ENCODE data around the gene PALLD.
A peak's percentile ranks its signal among the peaks of the same experiment; 100 is the strongest.

The PALLD gene

GRCh38 chr4:168759321-168759720 is 262.5 kb downstream of the PALLD start:
- no peaks in the 10 kb centered on the region for H3K36me3 ChIP-seq (ENCODE audit: low read depth)
- TF ChIP-seq CTCF (IDR thresholded peaks at IDR 0.05; ENCODE audit: poor library complexity, severe bottlenecking): no peak
- no peak for DNase-seq (ENCODE audit: low spot score)
- no peak overlapping the region for H3K4me3 ChIP-seq (ENCODE audit: severe bottlenecking)
- H3K9me3 ChIP-seq (ENCODE audit: severe bottlenecking): no peaks in the 10 kb centered on the region
- H3K27me3 ChIP-seq (ENCODE audit: insufficient read depth, poor library complexity, severe bottlenecking): no peaks in the 10 kb centered on the region
- ATAC-seq (ENCODE audit: low read depth): peak; percentile 82
- H3K27ac ChIP-seq (ENCODE audit: poor library complexity, severe bottlenecking): peak overlapping the region; percentile 91
- H3K4me1 ChIP-seq (ENCODE audit: insufficient read depth, poor library complexity, severe bottlenecking): peaks cover 35% of the 10 kb centered on the region

GRCh38 chr4:168759959-168760527 is 263.2 kb downstream of the PALLD start:
- no peak overlapping the region for H3K4me3 ChIP-seq (ENCODE audit: severe bottlenecking)
- H3K27ac ChIP-seq (ENCODE audit: poor library complexity, severe bottlenecking): peak overlapping the region; percentile 91
- no peak for TF ChIP-seq CTCF (IDR thresholded peaks at IDR 0.05; ENCODE audit: poor library complexity, severe bottlenecking)
- no peaks in the 10 kb centered on the region for H3K9me3 ChIP-seq (ENCODE audit: severe bottlenecking)
- peaks cover 38% of the 10 kb centered on the region for H3K4me1 ChIP-seq (ENCODE audit: insufficient read depth, poor library complexity, severe bottlenecking)
- ATAC-seq (ENCODE audit: low read depth) (no peak), DNase-seq (ENCODE audit: low spot score) (no peak)
- H3K27me3 ChIP-seq (ENCODE audit: insufficient read depth, poor library complexity, severe bottlenecking): no peaks in the 10 kb centered on the region
- no peaks in the 10 kb centered on the region for H3K36me3 ChIP-seq (ENCODE audit: low read depth)

- no peak for TF ChIP-seq CTCF (IDR thresholded peaks at IDR 0.05; ENCODE audit: poor library complexity, severe bottlenecking)
- DNase-seq (ENCODE audit: low spot score) (no peak), ATAC-seq (ENCODE audit: low read depth) (no peak)
These were observed 264.2 kb downstream of the PALLD start for GRCh38 chr4:168761066-168761465.

GRCh38 chr4:168765322-168765721 is 268.5 kb downstream of the PALLD start:
- no peaks in the 10 kb centered on the region for H3K36me3 ChIP-seq (ENCODE audit: low read depth)
- H3K27ac ChIP-seq (ENCODE audit: poor library complexity, severe bottlenecking): peak overlapping the region; percentile 63
- no peaks in the 10 kb centered on the region for H3K27me3 ChIP-seq (ENCODE audit: insufficient read depth, poor library complexity, severe bottlenecking)
- ATAC-seq (ENCODE audit: low read depth): no peak
- TF ChIP-seq CTCF (IDR thresholded peaks at IDR 0.05; ENCODE audit: poor library complexity, severe bottlenecking): no peak
- DNase-seq (ENCODE audit: low spot score): no peak
- no peak overlapping the region for H3K4me3 ChIP-seq (ENCODE audit: severe bottlenecking)
- peaks cover 24% of the 10 kb centered on the region for H3K4me1 ChIP-seq (ENCODE audit: insufficient read depth, poor library complexity, severe bottlenecking)
- H3K9me3 ChIP-seq (ENCODE audit: severe bottlenecking): no peaks in the 10 kb centered on the region

More at GRCh38 chr4:168761066-168761465, 264.2 kb downstream of the PALLD start:
- peaks cover 42% of the 10 kb centered on the region for H3K4me1 ChIP-seq (ENCODE audit: insufficient read depth, poor library complexity, severe bottlenecking)
- no peaks in the 10 kb centered on the region for H3K9me3 ChIP-seq (ENCODE audit: severe bottlenecking)
- H3K4me3 ChIP-seq (ENCODE audit: severe bottlenecking): no peak overlapping the region
- no peak overlapping the region for H3K27ac ChIP-seq (ENCODE audit: poor library complexity, severe bottlenecking)
- no peaks in the 10 kb centered on the region for H3K27me3 ChIP-seq (ENCODE audit: insufficient read depth, poor library complexity, severe bottlenecking)
- no peaks in the 10 kb centered on the region for H3K36me3 ChIP-seq (ENCODE audit: low read depth)

GRCh38 chr4:168765726-168766125 is 268.9 kb downstream of the PALLD start:
- TF ChIP-seq CTCF (IDR thresholded peaks at IDR 0.05; ENCODE audit: poor library complexity, severe bottlenecking): no peak
- H3K27me3 ChIP-seq (ENCODE audit: insufficient read depth, poor library complexity, severe bottlenecking): no peaks in the 10 kb centered on the region
- peaks cover 28% of the 10 kb centered on the region for H3K4me1 ChIP-seq (ENCODE audit: insufficient read depth, poor library complexity, severe bottlenecking)
- no peaks in the 10 kb centered on the region for H3K36me3 ChIP-seq (ENCODE audit: low read depth)
- H3K27ac ChIP-seq (ENCODE audit: poor library complexity, severe bottlenecking): peak overlapping the region; percentile 63
- H3K9me3 ChIP-seq (ENCODE audit: severe bottlenecking): no peaks in the 10 kb centered on the region
- H3K4me3 ChIP-seq (ENCODE audit: severe bottlenecking): no peak overlapping the region
- no peak for DNase-seq (ENCODE audit: low spot score)
- peak; percentile 80 for ATAC-seq (ENCODE audit: low read depth)

Measured in RWPE2 (cell line).